ENCODE measurements around the gene TMEM132D. TPM values are rescaled to one million over a fixed set of nuclear protein-coding genes. Genes with fewer than 3 reads are reported as not detected.

Gene TMEM132D
- total and polyA plus RNA-seq, 2 donors (not counting 3 experiments of a cell fraction or from before 2014, with no cell fraction given): not detected

DNA sequence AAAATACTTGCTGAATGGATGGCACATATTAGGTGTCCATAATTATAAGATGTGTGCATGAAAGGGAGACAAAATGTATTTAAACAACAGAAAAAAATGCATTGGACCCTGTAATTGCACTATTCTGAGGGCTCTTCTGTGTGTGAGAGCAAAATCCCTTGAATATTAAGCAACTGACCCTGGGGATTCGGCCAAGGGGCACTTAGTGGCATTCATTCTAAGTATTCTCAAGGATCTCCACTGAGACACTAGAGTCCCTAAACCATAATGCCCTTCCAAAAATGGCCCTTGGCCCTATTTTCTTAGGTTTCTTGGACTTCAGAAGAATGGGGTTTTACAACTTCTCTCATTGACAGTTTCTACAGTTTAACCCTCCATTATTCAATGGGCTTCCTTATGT is 662.0 kb downstream of the TMEM132D start:
- CTCF ChIA-PET: no interaction called here
- DNase-seq (ENCODE audit: low read depth, low spot score) (no peak), FAIRE-seq (no peak)
- H3K27ac ChIP-seq (ENCODE audit: insufficient read depth, low read depth, low read length): no peak overlapping the region
- TF ChIP-seq JUN (IDR thresholded peaks at IDR 0.05; ENCODE audit: borderline replicate concordance, insufficient read depth, insufficient read length, low read depth) (no peak), GATA2 (IDR thresholded peaks at IDR 0.05; ENCODE audit: insufficient read depth, insufficient read length, low read depth, low read length) (no peak), POLR2A (IDR thresholded peaks at IDR 0.05; ENCODE audit: low read depth, low read length) (no peak), MYC (IDR thresholded peaks at IDR 0.05; ENCODE audit: low read depth, low read length) (no peak), POLR2AphosphoS5 (IDR thresholded peaks at IDR 0.05; ENCODE audit: insufficient read depth, low read depth, low read length) (no peak), FOS (IDR thresholded peaks at IDR 0.05; ENCODE audit: borderline replicate concordance, insufficient read depth, low read length) (no peak), EZH2 (IDR thresholded peaks at IDR 0.05; ENCODE audit: borderline replicate concordance, low read depth, low read length, severe bottlenecking) (no peak)
- TF ChIP-seq, protein P1, sequence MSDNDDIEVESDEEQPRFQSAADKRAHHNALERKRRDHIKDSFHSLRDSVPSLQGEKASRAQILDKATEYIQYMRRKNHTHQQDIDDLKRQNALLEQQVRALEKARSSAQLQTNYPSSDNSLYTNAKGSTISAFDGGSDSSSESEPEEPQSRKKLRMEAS (IDR thresholded peaks at IDR 0.05; ENCODE audit: insufficient read depth, insufficient read length): no peak
- TF ChIP-seq, protein P2, sequence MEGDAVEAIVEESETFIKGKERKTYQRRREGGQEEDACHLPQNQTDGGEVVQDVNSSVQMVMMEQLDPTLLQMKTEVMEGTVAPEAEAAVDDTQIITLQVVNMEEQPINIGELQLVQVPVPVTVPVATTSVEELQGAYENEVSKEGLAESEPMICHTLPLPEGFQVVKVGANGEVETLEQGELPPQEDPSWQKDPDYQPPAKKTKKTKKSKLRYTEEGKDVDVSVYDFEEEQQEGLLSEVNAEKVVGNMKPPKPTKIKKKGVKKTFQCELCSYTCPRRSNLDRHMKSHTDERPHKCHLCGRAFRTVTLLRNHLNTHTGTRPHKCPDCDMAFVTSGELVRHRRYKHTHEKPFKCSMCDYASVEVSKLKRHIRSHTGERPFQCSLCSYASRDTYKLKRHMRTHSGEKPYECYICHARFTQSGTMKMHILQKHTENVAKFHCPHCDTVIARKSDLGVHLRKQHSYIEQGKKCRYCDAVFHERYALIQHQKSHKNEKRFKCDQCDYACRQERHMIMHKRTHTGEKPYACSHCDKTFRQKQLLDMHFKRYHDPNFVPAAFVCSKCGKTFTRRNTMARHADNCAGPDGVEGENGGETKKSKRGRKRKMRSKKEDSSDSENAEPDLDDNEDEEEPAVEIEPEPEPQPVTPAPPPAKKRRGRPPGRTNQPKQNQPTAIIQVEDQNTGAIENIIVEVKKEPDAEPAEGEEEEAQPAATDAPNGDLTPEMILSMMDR (IDR thresholded peaks at IDR 0.05; ENCODE audit: extremely low read depth in 1 of 2, insufficient read depth in 1 of 2, low read depth in 1 of 2, low read length in 2 of 2): no peak
- no peaks in the 10 kb centered on the region for H3K79me2 ChIP-seq (ENCODE audit: control insufficient read depth, insufficient read depth, low read length)
- H4K20me1 ChIP-seq (replicated peaks; ENCODE audit: control insufficient read depth, extremely low read depth, insufficient read depth, low read length): no peaks in the 10 kb centered on the region
- POLR2A ChIA-PET: no interaction called here
- H3K9me3 ChIP-seq (replicated peaks; ENCODE audit: control insufficient read depth, insufficient read depth, low read length): peaks cover 7% of the 10 kb centered on the region
- H3K9me1 ChIP-seq (replicated peaks; ENCODE audit: control insufficient read depth, extremely low read depth, insufficient read depth, low read length): no peaks in the 10 kb centered on the region
- no peak overlapping the region for H3K4me2 ChIP-seq (ENCODE audit: insufficient read depth, low read length)
- H3K9ac ChIP-seq (replicated peaks; ENCODE audit: extremely low read depth, insufficient read depth, low read length): no peak overlapping the region
- H3K4me1 ChIP-seq (ENCODE audit: control insufficient read depth, extremely low read depth, insufficient read depth, low read length): no peaks in the 10 kb centered on the region
- BruUV-seq (replicated peaks): no TSS peak
- intact Hi-C loops (cut with micrococcal nuclease) (no loop called here), dilution Hi-C loops (cut with MboI; ENCODE audit: extremely low pct_ligation_motif_present, low sequenced_read_pairs) (no loop called here)
- H3K27me3 ChIP-seq (ENCODE audit: control insufficient read depth in 2 of 2, insufficient read depth in 2 of 2, low read length in 2 of 2): no peaks in the 10 kb centered on the region
- H2AFZ ChIP-seq (ENCODE audit: low read depth, low read length): no peak overlapping the region
- H3K36me3 ChIP-seq (ENCODE audit: control insufficient read depth in 2 of 2, extremely low read depth in 1 of 2, insufficient read depth in 2 of 2, low read length in 2 of 2): no peaks in the 10 kb centered on the region
- no peak overlapping the region for H3K4me3 ChIP-seq (replicated peaks in 1 of 3; ENCODE audit: insufficient read depth in 1 of 3, low read depth in 1 of 3, low read length in 3 of 3)
